Endothelial cell of umbilical vein (primary cell): ENCODE measurements around the gene MPZL2.

Source experiments
- EZH2 ChIP-seq: IDR thresholded peaks from 2 replicates; pipeline ENCODE4 v1.6.1; 2012; ENCODE audit warnings: borderline replicate concordance, low read depth, mild to moderate bottlenecking, moderate library complexity, low read length, inconsistent platforms; ENCODE audit not compliant: severe bottlenecking
- FOS ChIP-seq: IDR thresholded peaks from 2 replicates; pipeline ENCODE4 v1.6.1; 2011; ENCODE audit warnings: mild to moderate bottlenecking, low read length, moderate library complexity, borderline replicate concordance; ENCODE audit not compliant: insufficient read depth
- JUN ChIP-seq: IDR thresholded peaks from 2 replicates; pipeline ENCODE4 v1.6.1; 2011; ENCODE audit warnings: borderline replicate concordance, low read depth; ENCODE audit not compliant: insufficient read length, insufficient read depth
- MYC ChIP-seq: IDR thresholded peaks from one replicate; pipeline ENCODE4 v1.6.1; 2011; ENCODE audit warnings: mild to moderate bottlenecking, low read depth, low read length
- POLR2A ChIP-seq: IDR thresholded peaks from 2 replicates; pipeline ENCODE4 v1.6.1; 2012; ENCODE audit warnings: low read depth, mild to moderate bottlenecking, control low read depth, low read length
- POLR2AphosphoS5 ChIP-seq: IDR thresholded peaks from 2 replicates; pipeline ENCODE4 v1.6.1; 2012; ENCODE audit warnings: low read depth, mild to moderate bottlenecking, control low read depth, low read length, moderate library complexity; ENCODE audit not compliant: insufficient read depth
- TF ChIP-seq, protein P1 (sequence below), 2 donors: IDR thresholded peaks; 1 replicate in 1 of 2; 2 replicates in 1 of 2; pipeline ENCODE4 v1.5.1; 2011; ENCODE audit warnings: low read length in 2 of 2, mild to moderate bottlenecking in 2 of 2, moderate library complexity in 2 of 2, control low read depth in 1 of 2, inconsistent platforms in 1 of 2, low read depth in 1 of 2; ENCODE audit not compliant: insufficient read depth in 1 of 2; ENCODE audit errors: extremely low read depth in 1 of 2
- TF ChIP-seq, protein P2 (sequence below): IDR thresholded peaks from 2 replicates; pipeline ENCODE4 v1.6.1; 2011; ENCODE audit not compliant: insufficient read depth, insufficient read length

GRCh38 chr11:118241764-118242098 is 22.4 kb downstream of the MPZL2 start:
- TF ChIP-seq, protein P1, sequence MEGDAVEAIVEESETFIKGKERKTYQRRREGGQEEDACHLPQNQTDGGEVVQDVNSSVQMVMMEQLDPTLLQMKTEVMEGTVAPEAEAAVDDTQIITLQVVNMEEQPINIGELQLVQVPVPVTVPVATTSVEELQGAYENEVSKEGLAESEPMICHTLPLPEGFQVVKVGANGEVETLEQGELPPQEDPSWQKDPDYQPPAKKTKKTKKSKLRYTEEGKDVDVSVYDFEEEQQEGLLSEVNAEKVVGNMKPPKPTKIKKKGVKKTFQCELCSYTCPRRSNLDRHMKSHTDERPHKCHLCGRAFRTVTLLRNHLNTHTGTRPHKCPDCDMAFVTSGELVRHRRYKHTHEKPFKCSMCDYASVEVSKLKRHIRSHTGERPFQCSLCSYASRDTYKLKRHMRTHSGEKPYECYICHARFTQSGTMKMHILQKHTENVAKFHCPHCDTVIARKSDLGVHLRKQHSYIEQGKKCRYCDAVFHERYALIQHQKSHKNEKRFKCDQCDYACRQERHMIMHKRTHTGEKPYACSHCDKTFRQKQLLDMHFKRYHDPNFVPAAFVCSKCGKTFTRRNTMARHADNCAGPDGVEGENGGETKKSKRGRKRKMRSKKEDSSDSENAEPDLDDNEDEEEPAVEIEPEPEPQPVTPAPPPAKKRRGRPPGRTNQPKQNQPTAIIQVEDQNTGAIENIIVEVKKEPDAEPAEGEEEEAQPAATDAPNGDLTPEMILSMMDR (IDR thresholded peaks at IDR 0.05; ENCODE audit: extremely low read depth in 1 of 2, insufficient read depth in 1 of 2, low read depth in 1 of 2, low read length in 2 of 2) = no peak
- TF ChIP-seq MYC (no peak), JUN (no peak), EZH2 (no peak), POLR2A (no peak), POLR2AphosphoS5 (no peak), FOS (no peak)
- TF ChIP-seq, protein P2, sequence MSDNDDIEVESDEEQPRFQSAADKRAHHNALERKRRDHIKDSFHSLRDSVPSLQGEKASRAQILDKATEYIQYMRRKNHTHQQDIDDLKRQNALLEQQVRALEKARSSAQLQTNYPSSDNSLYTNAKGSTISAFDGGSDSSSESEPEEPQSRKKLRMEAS = no peak
